K562 (cell line): ENCODE measurements around the gene GEMIN5. TPM values are rescaled to one million over a fixed set of nuclear protein-coding genes. Genes with fewer than 3 reads are reported as not detected.

Experiments used
- ATAC-seq: fragments of 200-7000 bp; cut with Tn5 transposase; 3 replicates; pipeline ENCODE4 v1.9.1; 2020; ENCODE audit warnings: moderate library complexity
- BruUV-seq: library from RNA; stranded (reverse); fragments of 400-500 nt; replicated peaks from 2 replicates; lab custom pipeline; 2021; lab: Mats Ljungman, UMichigan
- CTCF ChIA-PET: fragments of 300-600 bp; formaldehyde crosslinking; extraction: SDS; loops from one replicate; lab custom pipeline; 2021; ENCODE audit warnings: low intra/inter-chr PET ratio; lab: Yijun Ruan, JAX
- POLR2A ChIA-PET: fragments of 300-600, 350-650 bp; sonication (Branson Sonifier 250); formaldehyde crosslinking; extraction: SDS; loops from one replicate; lab custom pipeline; 2021; ENCODE audit warnings: antibody characterized with exemption, inconsistent platforms; lab: Yijun Ruan, JAX
- DNase-seq, 4 experiments: peaks; one replicate each; pipeline versions ENCODE4 v3.0.0 to v3.0.0-alpha.2; 2011 to 2018; ENCODE audit warnings: low spot score in 3 of 4, mixed read lengths in 3 of 4; ENCODE audit errors: extremely low read depth in 1 of 4
- FAIRE-seq: peaks from 2 replicates; lab custom pipeline; 2011; peaks lifted over from hg19 to GRCh38; lab: Jason Lieb, UNC
- H2AFZ ChIP-seq: 2 replicates; pipeline ENCODE4 v1.6.0; 2011; ENCODE audit warnings: low read depth, low read length, control low read depth, inconsistent platforms
- H3K27ac ChIP-seq: fragments of 200-600 bp; 3 replicates; pipeline ENCODE4 v1.8.0; 2011; ENCODE audit warnings: low read depth, mild to moderate bottlenecking, control low read depth, inconsistent platforms, low read length, moderate library complexity, mixed read lengths; ENCODE audit errors: extremely low read depth
- H3K27me3 ChIP-seq, 2 experiments: fragments of 300-600 bp in 1 of 2; 2 replicates in 1 of 2; 3 replicates in 1 of 2; pipeline versions ENCODE4 v1.6.0 to v1.8.0; 2011; ENCODE audit warnings: inconsistent platforms in 2 of 2, low read length in 2 of 2, mild to moderate bottlenecking in 1 of 2, mixed read lengths in 1 of 2, moderate library complexity in 1 of 2; ENCODE audit not compliant: control insufficient read depth in 2 of 2, insufficient read depth in 2 of 2
- H3K36me3 ChIP-seq: fragments of 300-600 bp; 3 replicates; pipeline ENCODE4 v1.8.0; 2011; ENCODE audit warnings: mild to moderate bottlenecking, low read length, inconsistent platforms; ENCODE audit not compliant: control insufficient read depth, insufficient read depth
- H3K4me1 ChIP-seq, 2 experiments: fragments of 200-600 bp in 1 of 2; replicated peaks in 1 of 2; 2 replicates in 1 of 2; 3 replicates in 1 of 2; pipeline versions ENCODE4 v1.5.1 to v1.8.0; 2011; ENCODE audit warnings: inconsistent platforms in 2 of 2, low read length in 2 of 2, mild to moderate bottlenecking in 1 of 2, mixed read lengths in 1 of 2, moderate library complexity in 1 of 2; ENCODE audit not compliant: control insufficient read depth in 2 of 2, insufficient read depth in 2 of 2
- H3K4me2 ChIP-seq: 2 replicates; pipeline ENCODE4 v1.6.1; 2011; ENCODE audit warnings: low read length, control low read depth, inconsistent platforms, mixed read lengths; ENCODE audit not compliant: insufficient read depth
- H3K4me3 ChIP-seq: fragments of 200-600 bp; sonication (generic), shearing (Covaris generic); 2 replicates; pipeline ENCODE4 v1.5.1; 2016; ENCODE audit warnings: control low read depth, inconsistent platforms
- H3K79me2 ChIP-seq: fragments of 200-600 bp; 3 replicates; pipeline ENCODE4 v1.8.0; 2011; ENCODE audit warnings: low read length, inconsistent platforms; ENCODE audit not compliant: control insufficient read depth, insufficient read depth
- H3K9ac ChIP-seq, 2 experiments: 2 replicates each; pipeline versions ENCODE4 v1.6.0 to v1.6.1; 2011; ENCODE audit warnings: low read depth in 2 of 2, low read length in 2 of 2, control low read depth in 1 of 2, inconsistent platforms in 1 of 2, mild to moderate bottlenecking in 1 of 2, mixed read lengths in 1 of 2; ENCODE audit not compliant: insufficient read depth in 1 of 2
- H3K9me1 ChIP-seq: one replicate; pipeline ENCODE4 v1.6.0; 2011; ENCODE audit warnings: inconsistent platforms, mild to moderate bottlenecking, low read length, moderate library complexity; ENCODE audit not compliant: control insufficient read depth, insufficient read depth
- H3K9me3 ChIP-seq: replicated peaks from 2 replicates; pipeline ENCODE4 v1.5.1; 2011; ENCODE audit warnings: low read depth, low read length, inconsistent platforms; ENCODE audit not compliant: control insufficient read depth, insufficient read depth
- H4K20me1 ChIP-seq: replicated peaks from 2 replicates; pipeline ENCODE4 v1.6.1; 2011; ENCODE audit warnings: low read length, inconsistent platforms, mixed read lengths; ENCODE audit not compliant: control insufficient read depth, insufficient read depth
- ARID2 ChIP-seq: fragments of 450-650 bp; IDR thresholded peaks from 2 replicates; pipeline ENCODE4 v1.6.1; 2017; ENCODE audit warnings: antibody characterized with exemption, mild to moderate bottlenecking
- ASH1L ChIP-seq: fragments of 450-650 bp; IDR thresholded peaks from 2 replicates; pipeline ENCODE4 v1.6.1; 2018; ENCODE audit warnings: borderline replicate concordance, mild to moderate bottlenecking, low read depth; ENCODE audit not compliant: partially characterized antibody
- BACH1 ChIP-seq: fragments of 200-800 bp; sonication (Bioruptor generic); IDR thresholded peaks from 2 replicates; pipeline ENCODE4 v1.6.1; 2016; ENCODE audit warnings: missing genetic modification characterization, missing compliant biosample characterization
- CREB5 ChIP-seq: fragments of 250-450 bp; sonication (Bioruptor Pico); IDR thresholded peaks from 2 replicates; pipeline ENCODE4 v1.5.0; 2020; ENCODE audit warnings: mild to moderate bottlenecking
- DPF2 ChIP-seq: fragments of 450-650 bp; IDR thresholded peaks from 2 replicates; pipeline ENCODE4 v1.6.1; 2016
- FOXA3 ChIP-seq, 2 experiments: fragments of 450-650 bp in 1 of 2; sonication (generic) in 1 of 2; formaldehyde crosslinking; IDR thresholded peaks in 1 of 2; conservative IDR thresholded peaks in 1 of 2; 2 replicates each; pipeline versions ENCODE4 v1.4.0 to v1.8.0; 2020 to 2022; ENCODE audit warnings: mild to moderate bottlenecking in 2 of 2, missing genetic modification reagents in 1 of 2
- ILF3 ChIP-seq: fragments of 450-650 bp; IDR thresholded peaks from 2 replicates; pipeline ENCODE4 v1.6.1; 2018; ENCODE audit warnings: antibody characterized with exemption, mild to moderate bottlenecking, moderate library complexity, borderline replicate concordance
- LARP7 ChIP-seq: fragments of 450-650 bp; IDR thresholded peaks from 2 replicates; pipeline ENCODE4 v1.6.1; 2016
- MNT ChIP-seq, 2 experiments: fragments of 450-650 bp; conservative IDR thresholded peaks; 2 replicates each; pipeline ENCODE4 v1.6.1; 2017; ENCODE audit warnings: mild to moderate bottlenecking in 2 of 2, moderate library complexity in 2 of 2
- NCOA6 ChIP-seq: fragments of 450-650 bp; IDR thresholded peaks from 2 replicates; pipeline ENCODE4 v1.6.1; 2017; ENCODE audit warnings: mild to moderate bottlenecking
- RHOXF2B ChIP-seq: fragments of 250-450 bp; sonication (Bioruptor Pico); conservative IDR thresholded peaks from 2 replicates; pipeline ENCODE4 v1.5.1; 2021
- SMAD1 ChIP-seq: fragments of 150-350 bp; IDR thresholded peaks from 2 replicates; pipeline ENCODE4 v1.6.1; 2014; ENCODE audit warnings: low read length, low read depth; ENCODE audit not compliant: partially characterized antibody
- SMARCE1 ChIP-seq: fragments of 450-650 bp; IDR thresholded peaks from 2 replicates; pipeline ENCODE4 v1.7.1; 2016; ENCODE audit warnings: mild to moderate bottlenecking
- ZNF780A ChIP-seq: fragments of 250-450 bp; sonication (Bioruptor Pico); IDR thresholded peaks from 2 replicates; pipeline ENCODE4 v1.5.0; 2021; ENCODE audit warnings: mild to moderate bottlenecking
- in situ Hi-C: fragments of 300-500 bp; cut with MboI; formaldehyde crosslinking; loops from 4 replicates; pipeline ENCODE4 v1.15.0; 2018; ENCODE audit warnings: inconsistent platforms, mixed read lengths
- intact Hi-C: fragments of 100-400 bp; cut with micrococcal nuclease; formaldehyde crosslinking; loops from 2 replicates; pipeline ENCODE4 v1.14.2; 2022
- polyA plus RNA-seq, 8 experiments: library from polyadenylated mRNA; depleted of rRNA in 4 of 8; stranded (reverse) in 5 of 8; unstranded in 3 of 8; fragments of >200 nt; fragmentation: Nextera tagmentation in 2 of 8; fragmentation: Illumina TruSeq in 1 of 8; extraction: Ambion mirVana in 2 of 8; extraction: Trizol in 1 of 8; gene quantifications; 2 replicates each; pipeline versions ENCODE4 v1.2.1 to v1.2.3, GENCODE V29; 2011 to 2014; ENCODE audit warnings: inconsistent platforms in 1 of 8, missing spikeins in 1 of 8
- total RNA-seq, 7 experiments: library from RNA; depleted of rRNA in 6 of 7; stranded (reverse); fragments of >200 nt in 6 of 7; fragmentation: Illumina TruSeq in 2 of 7; extraction: Trizol in 2 of 7; gene quantifications; 2 replicates each; pipeline versions ENCODE4 v1.2.1 to v1.2.3, GENCODE V29; 2011 to 2021; ENCODE audit warnings: low replicate concordance in 1 of 7

Gene GEMIN5
- total and polyA plus RNA-seq, 9 of the 15 experiments (the other 6 are each of a cell fraction or from before 2014, with no cell fraction given), result 10.3 to 48.2 (median 34.7) TPM

- TF ChIP-seq FOXA3 (CRISPR knock-in tag; conservative IDR thresholded peaks at IDR 0.05 in 1 of 2, IDR thresholded peaks at IDR 0.05 in 1 of 2) (0 out of 4 replicates have a peak, but pooled peaks of 1 of the 2 experiments have one; percentile 48), BACH1 (no peak), ILF3 (no peak), ARID2 (no peak), LARP7 (no peak), DPF2 (0 out of 2 replicates have a peak, but pooled peaks have one; percentile 16), CREB5 (CRISPR knock-in tag) (no peak), SMARCE1 (peak; percentile 17; the same call in 1 of the 2 replicates)
These were observed 95.1 kb downstream of the GEMIN5 start (continued) for GRCh38 chr5:154842689-154843530.

GRCh38 chr5:154841273-154841661, 96.7 kb downstream of the GEMIN5 start:
- H3K4me1 ChIP-seq, result peaks cover 27 to 46% of the 10 kb centered on the region in 2 experiments
- no peaks in the 10 kb centered on the region for H3K27me3 ChIP-seq
- peak overlapping the region; percentile 82 for H2AFZ ChIP-seq
- H4K20me1 ChIP-seq, result no peaks in the 10 kb centered on the region
- no peak overlapping the region for H3K4me3 ChIP-seq
- 0 out of 3 replicates have a peak, but pooled peaks cover 2% of the 10 kb centered on the region for H3K36me3 ChIP-seq
- peak overlapping the region; percentile 78 for H3K27ac ChIP-seq
- no TSS peak for BruUV-seq
- no peaks in the 10 kb centered on the region for H3K79me2 ChIP-seq
- ChIA-PET POLR2A (interaction anchor here (0.6 to 2.0 kb wide), 11 partner anchors 8 to 411 kb away, joined by 3 to 20 read pairs (median 3); partner anchors contain the start of gene CNOT8), CTCF (no interaction called here)
- no peak for DNase-seq
- no peaks in the 10 kb centered on the region for H3K9me1 ChIP-seq
- H3K9me3 ChIP-seq, result no peaks in the 10 kb centered on the region
- in situ Hi-C loops, result no loop called here
- ATAC-seq, result peak; percentile 21; the same call in 1 of the 3 replicates
- peak overlapping the region; percentile 74 for H3K4me2 ChIP-seq
- intact Hi-C loops, result no loop called here
- no peak for FAIRE-seq
- H3K9ac ChIP-seq, result peak overlapping the region; percentile 46 to 80; a peak in 3 of 4 replicates
- TF ChIP-seq RHOXF2B (CRISPR knock-in tag), result no peak
- no peak for TF ChIP-seq ASH1L
- TF ChIP-seq MNT (conservative IDR thresholded peaks at IDR 0.05), result no peak
- no peak for TF ChIP-seq ZNF780A (CRISPR knock-in tag)
- no peak for TF ChIP-seq SMAD1
- TF ChIP-seq CREB5 (CRISPR knock-in tag), result no peak
- TF ChIP-seq NCOA6, result no peak
